Neural cell (in vitro differentiated cells): ENCODE measurements around the gene LUC7L3. TPM values are rescaled to one million over a fixed set of nuclear protein-coding genes. Genes with fewer than 3 reads are reported as not detected.
"Not testable (repeated sequence)": the region's sequence is repeated elsewhere in the genome, so short reads cannot be mapped to it uniquely, and the experiment has no call there.

Source experiments
- H2AFZ ChIP-seq: fragments of 200-600, 300-800 bp; sonication (generic), shearing (Covaris generic); 2 replicates; pipeline ENCODE4 v1.6.0; 2014; ENCODE audit warnings: low read depth, mild to moderate bottlenecking, antibody characterized with exemption, low read length, moderate library complexity
- H3F3A ChIP-seq: fragments of 200-600 bp; shearing (Covaris generic); 2 replicates; pipeline ENCODE4 v1.6.1; 2016; ENCODE audit warnings: mild to moderate bottlenecking, moderate library complexity, mixed read lengths, antibody characterized with exemption, low read length; ENCODE audit not compliant: insufficient read depth, poor library complexity, severe bottlenecking
- H3K27ac ChIP-seq: fragments of 200-600, 300-800 bp; sonication (generic), shearing (Covaris generic); 2 replicates; pipeline ENCODE4 v1.5.1; 2014; ENCODE audit warnings: mild to moderate bottlenecking, low read length, moderate library complexity
- H3K27me3 ChIP-seq: fragments of 300-800, 200-600 bp; sonication (generic), shearing (Covaris generic); 2 replicates; pipeline ENCODE4 v1.6.0; 2014; ENCODE audit warnings: mild to moderate bottlenecking, low read depth, low read length, moderate library complexity; ENCODE audit not compliant: insufficient read depth
- H3K36me3 ChIP-seq: fragments of 300-800, 200-600 bp; sonication (generic), shearing (Covaris generic); 2 replicates; pipeline ENCODE4 v1.5.1; 2014; ENCODE audit warnings: mild to moderate bottlenecking, antibody characterized with exemption, low read length, moderate library complexity; ENCODE audit not compliant: insufficient read depth
- H3K4me2 ChIP-seq: fragments of 300-800, 200-600 bp; sonication (generic), shearing (Covaris generic); 2 replicates; pipeline ENCODE4 v1.6.0; 2014; ENCODE audit warnings: mild to moderate bottlenecking, low read length
- H3K4me3 ChIP-seq: fragments of 300-800, 200-600 bp; sonication (generic), shearing (Covaris generic); 2 replicates; pipeline ENCODE4 v1.5.1; 2014; ENCODE audit warnings: mild to moderate bottlenecking, low read length, moderate library complexity
- H3K79me2 ChIP-seq: fragments of 200-600 bp; shearing (Covaris generic); replicated peaks from 2 replicates; pipeline ENCODE4 v1.6.0; 2014; ENCODE audit warnings: mild to moderate bottlenecking, low read length, moderate library complexity; ENCODE audit not compliant: insufficient read depth
- H3K9ac ChIP-seq: fragments of 300-800, 200-600 bp; sonication (generic), shearing (Covaris generic); 2 replicates; pipeline ENCODE4 v1.6.1; 2016; ENCODE audit warnings: mild to moderate bottlenecking, low read length, mixed read lengths
- H3K9me2 ChIP-seq: fragments of 200-600 bp; shearing (Covaris generic); 2 replicates; pipeline ENCODE4 v1.6.1; 2016; ENCODE audit warnings: mild to moderate bottlenecking, low read length, mixed read lengths; ENCODE audit not compliant: insufficient read depth
- H3K9me3 ChIP-seq: fragments of 200-600, 300-800 bp; sonication (generic), shearing (Covaris generic); 2 replicates; pipeline ENCODE4 v1.6.1; 2016; ENCODE audit warnings: mild to moderate bottlenecking, mixed run types, low read length, moderate library complexity, mixed read lengths
- H4K20me1 ChIP-seq: fragments of 200-600 bp; shearing (Covaris generic); 2 replicates; pipeline ENCODE4 v1.6.1; 2016; ENCODE audit warnings: mild to moderate bottlenecking, mixed run types; ENCODE audit not compliant: insufficient read depth
- EP300 ChIP-seq: fragments of 450-650 bp; conservative IDR thresholded peaks from 2 replicates; pipeline ENCODE4 v1.6.1; 2014; ENCODE audit warnings: antibody characterized with exemption, mild to moderate bottlenecking, moderate library complexity; ENCODE audit not compliant: poor library complexity, severe bottlenecking
- EZH2 ChIP-seq: fragments of 200-600, 300-800 bp; shearing (Covaris generic), sonication (generic); IDR thresholded peaks from 2 replicates; pipeline ENCODE4 v1.6.1; 2014; ENCODE audit warnings: antibody characterized with exemption, low read length, borderline replicate concordance, mild to moderate bottlenecking; ENCODE audit not compliant: insufficient read depth, poor library complexity, severe bottlenecking
- MXI1 ChIP-seq: fragments of 450-650 bp; conservative IDR thresholded peaks from 2 replicates; pipeline ENCODE4 v1.6.1; 2014; ENCODE audit warnings: antibody characterized with exemption, mild to moderate bottlenecking; ENCODE audit not compliant: poor library complexity, severe bottlenecking
- POLR2AphosphoS5 ChIP-seq: IDR thresholded peaks from 2 replicates; pipeline ENCODE4 v1.6.1; 2012
- RAD21 ChIP-seq: fragments of 450-650 bp; conservative IDR thresholded peaks from 2 replicates; pipeline ENCODE4 v1.6.1; 2014; ENCODE audit warnings: antibody characterized with exemption, mild to moderate bottlenecking, moderate library complexity
- REST ChIP-seq: IDR thresholded peaks from 2 replicates; pipeline ENCODE4 v1.6.1; 2012; ENCODE audit warnings: borderline replicate concordance
- SMC3 ChIP-seq: fragments of 450-650 bp; conservative IDR thresholded peaks from 2 replicates; pipeline ENCODE4 v1.6.1; 2014; ENCODE audit warnings: antibody characterized with exemption, mild to moderate bottlenecking, moderate library complexity; ENCODE audit not compliant: poor library complexity
- TAF1 ChIP-seq: IDR thresholded peaks from 2 replicates; pipeline ENCODE4 v1.6.1; 2012; ENCODE audit warnings: low read depth
- polyA plus RNA-seq: library from polyadenylated mRNA; depleted of rRNA; stranded (reverse); fragments of >200 nt; gene quantifications from 2 replicates; pipeline ENCODE4 v1.2.3, GENCODE V29; 2014
- TF ChIP-seq, protein P1 (sequence below): fragments of 450-650 bp; IDR thresholded peaks from 2 replicates; pipeline ENCODE4 v1.5.1; 2014; ENCODE audit warnings: antibody characterized with exemption, mild to moderate bottlenecking, moderate library complexity; ENCODE audit not compliant: poor library complexity, severe bottlenecking

LUC7L3 gene
- polyA plus RNA-seq, 1 donor from 2014 or later = 677 TPM

GRCh38 chr17:50803676-50804075, 84.3 kb downstream of the LUC7L3 start:
- TF ChIP-seq REST (no peak), RAD21 (no peak), SMC3 (no peak), EZH2 (no peak), TAF1 (no peak), MXI1 (no peak)
- TF ChIP-seq, protein P1, sequence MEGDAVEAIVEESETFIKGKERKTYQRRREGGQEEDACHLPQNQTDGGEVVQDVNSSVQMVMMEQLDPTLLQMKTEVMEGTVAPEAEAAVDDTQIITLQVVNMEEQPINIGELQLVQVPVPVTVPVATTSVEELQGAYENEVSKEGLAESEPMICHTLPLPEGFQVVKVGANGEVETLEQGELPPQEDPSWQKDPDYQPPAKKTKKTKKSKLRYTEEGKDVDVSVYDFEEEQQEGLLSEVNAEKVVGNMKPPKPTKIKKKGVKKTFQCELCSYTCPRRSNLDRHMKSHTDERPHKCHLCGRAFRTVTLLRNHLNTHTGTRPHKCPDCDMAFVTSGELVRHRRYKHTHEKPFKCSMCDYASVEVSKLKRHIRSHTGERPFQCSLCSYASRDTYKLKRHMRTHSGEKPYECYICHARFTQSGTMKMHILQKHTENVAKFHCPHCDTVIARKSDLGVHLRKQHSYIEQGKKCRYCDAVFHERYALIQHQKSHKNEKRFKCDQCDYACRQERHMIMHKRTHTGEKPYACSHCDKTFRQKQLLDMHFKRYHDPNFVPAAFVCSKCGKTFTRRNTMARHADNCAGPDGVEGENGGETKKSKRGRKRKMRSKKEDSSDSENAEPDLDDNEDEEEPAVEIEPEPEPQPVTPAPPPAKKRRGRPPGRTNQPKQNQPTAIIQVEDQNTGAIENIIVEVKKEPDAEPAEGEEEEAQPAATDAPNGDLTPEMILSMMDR = no peak
- Histone ChIP-seq H3K9me3 (no peaks in the 10 kb centered on the region), H3K9ac (no peak overlapping the region), H2AFZ (no peak overlapping the region), H4K20me1 (no peaks in the 10 kb centered on the region), H3K4me2 (no peak overlapping the region), H3K9me2 (no peaks in the 10 kb centered on the region), H3K27me3 (no peaks in the 10 kb centered on the region), H3F3A (no peaks in the 10 kb centered on the region), H3K27ac (no peak overlapping the region), H3K79me2 (no peaks in the 10 kb centered on the region), H3K36me3 (no peaks in the 10 kb centered on the region), H3K4me3 (no peak overlapping the region)

GRCh38 chr17:50804749-50805475, 85.5 kb downstream of the LUC7L3 start:
- not testable (repeated sequence) for H3K4me2 ChIP-seq, H3K9ac ChIP-seq, H3F3A ChIP-seq, H3K27ac ChIP-seq, H3K4me3 ChIP-seq, H3K27me3 ChIP-seq, H3K36me3 ChIP-seq, H3K9me2 ChIP-seq, H3K79me2 ChIP-seq, H2AFZ ChIP-seq, H3K9me3 ChIP-seq, H4K20me1 ChIP-seq

- no peaks in the 10 kb centered on the region for H3F3A ChIP-seq
- TF ChIP-seq RAD21 (no peak), MXI1 (no peak), POLR2AphosphoS5 (no peak), SMC3 (no peak), REST (no peak), TAF1 (no peak), EZH2 (no peak), EP300 (no peak)
- TF ChIP-seq, protein P1 = no peak
- H3K4me3 ChIP-seq = no peak overlapping the region
- no peaks in the 10 kb centered on the region for H3K9me3 ChIP-seq
- no peak overlapping the region for H3K27ac ChIP-seq
- H3K9ac ChIP-seq = no peak overlapping the region
- no peak overlapping the region for H3K4me2 ChIP-seq
- H3K79me2 ChIP-seq = no peaks in the 10 kb centered on the region
- no peaks in the 10 kb centered on the region for H3K27me3 ChIP-seq
- H2AFZ ChIP-seq = no peak overlapping the region
- H4K20me1 ChIP-seq = no peaks in the 10 kb centered on the region
- no peaks in the 10 kb centered on the region for H3K36me3 ChIP-seq
- no peaks in the 10 kb centered on the region for H3K9me2 ChIP-seq
Observed at GRCh38 chr17:50805486-50805885, 86.1 kb downstream of the LUC7L3 start.
